Ovary (tissue), 9 donors: Measurements from ENCODE around the gene MAD1L1. TPM values are rescaled to one million over a fixed set of nuclear protein-coding genes. Genes with fewer than 3 reads are reported as not detected.

Source experiments
- DNase-seq, 5 donors: peaks; one replicate each; pipeline ENCODE4 v3.0.0-alpha.2; 2019 to 2020
- H3K27ac ChIP-seq, 2 donors: fragments of 200-600 bp; one replicate each; pipeline versions ENCODE4 v1.5.1 to v1.8.0; 2019 to 2022
- H3K27me3 ChIP-seq: fragments of 200-600 bp; one replicate; pipeline ENCODE4 v1.8.0; 2022
- H3K36me3 ChIP-seq: fragments of 200-600 bp; sonication (generic); one replicate; pipeline ENCODE4 v1.5.1; 2019
- H3K4me1 ChIP-seq: one replicate; pipeline ENCODE4 v1.8.1; 2013; ENCODE audit warnings: mild to moderate bottlenecking, moderate library complexity; ENCODE audit not compliant: insufficient read depth
- H3K4me3 ChIP-seq: fragments of 200-600 bp; sonication (generic); one replicate; pipeline ENCODE4 v1.5.1; 2017
- H3K9me3 ChIP-seq, 2 donors: fragments of 200-600 bp in 1 of 2; sonication (generic) in 1 of 2; one replicate each; pipeline versions ENCODE4 v1.5.1 to v1.8.1; 2013 to 2019; ENCODE audit warnings: mild to moderate bottlenecking in 1 of 2, moderate library complexity in 1 of 2
- CTCF ChIP-seq, 3 donors: fragments of 450-650 bp in 2 of 3; fragments of 200-600 bp in 1 of 3; IDR thresholded peaks; one replicate each; pipeline versions ENCODE4 v1.5.1 to v1.8.0; 2016 to 2022; ENCODE audit warnings: antibody characterized with exemption in 3 of 3, mild to moderate bottlenecking in 1 of 3
- EP300 ChIP-seq: sonication (generic); formaldehyde crosslinking; IDR thresholded peaks from one replicate; pipeline ENCODE4 v1.6.1; 2017; ENCODE audit warnings: antibody characterized with exemption
- POLR2A ChIP-seq: fragments of 450-650 bp; IDR thresholded peaks from one replicate; pipeline ENCODE4 v1.6.1; 2017; ENCODE audit warnings: antibody characterized with exemption, mild to moderate bottlenecking, moderate library complexity
- WGBS, 3 donors: extraction: QIAGEN DNeasy Blood & Tissue Kit in 1 of 3; methylation state at CpG; one replicate each; pipeline versions ENCODE4 v1.1.5 to v1.1.7; 2013 to 2017; 5-methylcytosine and 5-hydroxymethylcytosine counted together
- intact Hi-C, 4 donors: fragments of 100-400 bp; cut with DNase I; formaldehyde crosslinking; loops; one replicate each; pipeline versions ENCODE4 v1.11.0 to v1.15.1; 2022 to 2023
- polyA plus RNA-seq, 2 donors: library from polyadenylated mRNA; stranded (reverse); fragments of 200-250 nt in 1 of 2; fragments of 350-450 nt in 1 of 2; fragmentation: Illumina TruSeq in 1 of 2; extraction: RNeasy Lipid Tissue Mini Kit (QIAGEN cat#74804) in 1 of 2; gene quantifications; one replicate each; pipeline ENCODE4 v1.2.3, GENCODE V29; 2013 to 2014
- total RNA-seq, 7 donors: library from RNA; depleted of rRNA in 2 of 7; stranded (reverse); fragments of >200 nt in 2 of 7; fragmentation: NEBNext Ultra II Directional in 3 of 7; extraction: Animal tissue kit (Norgen Biotek cat#: 25700) in 3 of 7; gene quantifications; one replicate each; pipeline versions ENCODE4 v1.1.0 to v1.2.4, GENCODE V29; 2016 to 2023
- donor health status: DM: no; HTN: no; CAD: no; lungs with moderate emphysema.
- donor health status: DM: no; HTN: no; CAD: no.
- donor health status: Bipolar disorder and iron deficiency.
- donor health status: DM: yes; HTN: yes; CAD: no.
- donor health status: DM: no; HTN: no; CAD: no.
- donor health status: DM: yes; HTN: yes; CAD: no.

The MAD1L1 gene
- total and polyA plus RNA-seq, 9 donors = 5.9 to 36.6 (median 22.8) TPM

GRCh38 chr7:2017481-2017891, 215.3 kb downstream of the MAD1L1 start:
- Histone ChIP-seq H3K27me3 (no peaks in the 10 kb centered on the region), H3K4me3 (no peak overlapping the region), H3K4me1 (peaks cover 11% of the 10 kb centered on the region), H3K27ac (no peak overlapping the region), H3K36me3 (no peaks in the 10 kb centered on the region), H3K9me3 (no peaks in the 10 kb centered on the region)
- intact Hi-C loops = no loop called here
- TF ChIP-seq CTCF (IDR thresholded peaks at IDR 0.05) (no peak), POLR2A (no peak), EP300 (no peak)
- 95 to 97% (median 97%) methylated on average over 18 of the region's 18 CpGs for WGBS, 3 donors
- peak in 1 of 5 donors; percentile 17 for DNase-seq

- TF ChIP-seq CTCF (IDR thresholded peaks at IDR 0.05) = no peak
- TF ChIP-seq POLR2A = no peak
- TF ChIP-seq EP300 = no peak
- Histone ChIP-seq H3K4me1 (peaks cover 11% of the 10 kb centered on the region), H3K27me3 (no peaks in the 10 kb centered on the region), H3K36me3 (no peaks in the 10 kb centered on the region), H3K27ac (no peak overlapping the region), H3K9me3 (no peaks in the 10 kb centered on the region), H3K4me3 (no peak overlapping the region)
- peak in 3 of 5 donors; percentile 6 to 7 (median 6) for DNase-seq
- intact Hi-C loops = no loop called here
- WGBS, 3 donors = 90 to 92% (median 91%) methylated on average over 29 of the region's 29 CpGs
Measured at GRCh38 chr7:2016761-2017480, 215.8 kb downstream of the MAD1L1 start.

GRCh38 chr7:2016021-2016631, 216.6 kb downstream of the MAD1L1 start:
- 93 to 96% (median 94%) methylated on average over 16 to 18 of the region's 18 CpGs for WGBS, 3 donors
- H3K27me3 ChIP-seq = no peaks in the 10 kb centered on the region
- no peak overlapping the region for H3K4me3 ChIP-seq
- peak in 3 of 5 donors; percentile 14 to 24 (median 15) for DNase-seq
- TF ChIP-seq POLR2A (no peak), EP300 (no peak), CTCF (IDR thresholded peaks at IDR 0.05) (no peak)
- H3K36me3 ChIP-seq = no peaks in the 10 kb centered on the region
- no peak overlapping the region for H3K27ac ChIP-seq
- peaks cover 11% of the 10 kb centered on the region for H3K4me1 ChIP-seq
- H3K9me3 ChIP-seq = no peaks in the 10 kb centered on the region
- intact Hi-C loops = no loop called here

GRCh38 chr7:2015251-2015871, 217.4 kb downstream of the MAD1L1 start:
- 87 to 93% (median 92%) methylated on average over 17 to 18 of the region's 18 CpGs for WGBS, 3 donors

More at GRCh38 chr7:2015251-2015871, 217.4 kb downstream of the MAD1L1 start:
- Histone ChIP-seq H3K27me3 (no peaks in the 10 kb centered on the region), H3K4me1 (peaks cover 11% of the 10 kb centered on the region), H3K36me3 (no peaks in the 10 kb centered on the region), H3K4me3 (no peak overlapping the region), H3K9me3 (no peaks in the 10 kb centered on the region), H3K27ac (no peak overlapping the region)
- intact Hi-C loops = no loop called here
- TF ChIP-seq POLR2A (no peak), CTCF (IDR thresholded peaks at IDR 0.05) (no peak), EP300 (no peak)
- peak in 3 of 5 donors; percentile 11 to 23 (median 12) for DNase-seq
